Panc1 (cell line): Measurements from ENCODE around the gene CLRN3. TPM values are rescaled to one million over a fixed set of nuclear protein-coding genes. Genes with fewer than 3 reads are reported as not detected.

Source experiments
- ATAC-seq: fragments of 200-7000 bp; cut with Tn5 transposase; 2 replicates; pipeline ENCODE4 v1.9.1; 2020; ENCODE audit warnings: mild to moderate bottlenecking, moderate library complexity
- BruUV-seq: library from RNA; stranded (reverse); fragments of 400-500 nt; replicated peaks from 2 replicates; lab custom pipeline; 2021; lab: Mats Ljungman, UMichigan
- CTCF ChIA-PET: fragments of 300-600 bp; sonication (Branson Sonifier 250); formaldehyde crosslinking; loops from one replicate; lab custom pipeline; 2022; ENCODE audit warnings: antibody characterized with exemption; lab: Charles Lee
- POLR2A ChIA-PET: fragments of 300-600 bp; sonication (Branson Sonifier 250); formaldehyde crosslinking; loops from one replicate; lab custom pipeline; 2022; ENCODE audit warnings: antibody characterized with exemption; lab: Charles Lee
- DNase-seq: peaks from one replicate; pipeline ENCODE4 v3.0.0-alpha.2; 2010; ENCODE audit warnings: low read depth, low spot score
- H3K27ac ChIP-seq: 2 replicates; pipeline ENCODE4 v1.5.1; 2011; ENCODE audit warnings: mild to moderate bottlenecking, low read length, inconsistent platforms
- H3K27me3 ChIP-seq: fragments of 200-500 bp; sonication (Bioruptor generic); 2 replicates; pipeline ENCODE4 v1.6.0; 2014; ENCODE audit warnings: low read length, inconsistent platforms; ENCODE audit not compliant: control insufficient read depth, insufficient read depth
- H3K36me3 ChIP-seq: fragments of 200-500 bp; sonication (Bioruptor generic); 2 replicates; pipeline ENCODE4 v1.5.1; 2014; ENCODE audit warnings: inconsistent platforms, mild to moderate bottlenecking, low read length, moderate library complexity; ENCODE audit not compliant: control insufficient read depth, insufficient read depth
- H3K4me1 ChIP-seq: 2 replicates; pipeline ENCODE4 v1.5.1; 2011; ENCODE audit warnings: inconsistent platforms, mild to moderate bottlenecking, low read length, moderate library complexity; ENCODE audit not compliant: control insufficient read depth, insufficient read depth
- H3K4me3 ChIP-seq, 2 experiments: 2 replicates each; pipeline ENCODE4 v1.5.1; 2011 to 2012; ENCODE audit warnings: low read depth in 2 of 2, low read length in 2 of 2, mild to moderate bottlenecking in 2 of 2, inconsistent platforms in 1 of 2, moderate library complexity in 1 of 2
- H3K9me3 ChIP-seq: fragments of 200-500 bp; sonication (Bioruptor generic); 2 replicates; pipeline ENCODE4 v1.5.1; 2014; ENCODE audit warnings: low read depth, mild to moderate bottlenecking, inconsistent platforms, low read length, moderate library complexity; ENCODE audit not compliant: control insufficient read depth, insufficient read depth
- POLR2AphosphoS5 ChIP-seq: IDR thresholded peaks from 2 replicates; pipeline ENCODE4 v1.6.1; 2012; ENCODE audit warnings: mild to moderate bottlenecking, low read depth, low read length, moderate library complexity
- SIN3A ChIP-seq: IDR thresholded peaks from 2 replicates; pipeline ENCODE4 v1.6.1; 2012; ENCODE audit warnings: low read depth, mild to moderate bottlenecking, low read length, moderate library complexity, borderline replicate concordance; ENCODE audit not compliant: insufficient read depth
- TCF7L2 ChIP-seq: IDR thresholded peaks from 2 replicates; pipeline ENCODE4 v1.6.1; 2011; ENCODE audit warnings: mild to moderate bottlenecking, low read depth, low read length, inconsistent platforms
- in situ Hi-C: cut with HindIII; loops from 2 replicates; pipeline ENCODE4 v1.10.0; 2016; ENCODE audit warnings: low sequenced_read_pairs, low pct_unique_long_range_greater_than_20kb
- intact Hi-C: fragments of 100-400 bp; cut with micrococcal nuclease; formaldehyde crosslinking; loops from one replicate; pipeline ENCODE4 v1.10.0; 2022; ENCODE audit not compliant: unreplicated experiment
- total RNA-seq: library from RNA; stranded (reverse); gene quantifications from one replicate; pipeline ENCODE4 v1.2.1, GENCODE V29; 2021; ENCODE audit not compliant: unreplicated experiment
- TF ChIP-seq, protein P1 (sequence below), 2 experiments: IDR thresholded peaks; 2 replicates each; pipeline ENCODE4 v1.6.1; 2011 to 2012; ENCODE audit warnings: low read depth in 2 of 2, control low read depth in 1 of 2, low read length in 1 of 2, mild to moderate bottlenecking in 1 of 2, moderate library complexity in 1 of 2; ENCODE audit not compliant: insufficient read depth in 1 of 2
- TF ChIP-seq, protein P2 (sequence below): fragments of 450-650 bp; IDR thresholded peaks from 2 replicates; pipeline ENCODE4 v1.5.1; 2017; ENCODE audit warnings: mild to moderate bottlenecking

The CLRN3 gene
- total RNA-seq, 1 experiment from 2014 or later, result not detected

DNA sequence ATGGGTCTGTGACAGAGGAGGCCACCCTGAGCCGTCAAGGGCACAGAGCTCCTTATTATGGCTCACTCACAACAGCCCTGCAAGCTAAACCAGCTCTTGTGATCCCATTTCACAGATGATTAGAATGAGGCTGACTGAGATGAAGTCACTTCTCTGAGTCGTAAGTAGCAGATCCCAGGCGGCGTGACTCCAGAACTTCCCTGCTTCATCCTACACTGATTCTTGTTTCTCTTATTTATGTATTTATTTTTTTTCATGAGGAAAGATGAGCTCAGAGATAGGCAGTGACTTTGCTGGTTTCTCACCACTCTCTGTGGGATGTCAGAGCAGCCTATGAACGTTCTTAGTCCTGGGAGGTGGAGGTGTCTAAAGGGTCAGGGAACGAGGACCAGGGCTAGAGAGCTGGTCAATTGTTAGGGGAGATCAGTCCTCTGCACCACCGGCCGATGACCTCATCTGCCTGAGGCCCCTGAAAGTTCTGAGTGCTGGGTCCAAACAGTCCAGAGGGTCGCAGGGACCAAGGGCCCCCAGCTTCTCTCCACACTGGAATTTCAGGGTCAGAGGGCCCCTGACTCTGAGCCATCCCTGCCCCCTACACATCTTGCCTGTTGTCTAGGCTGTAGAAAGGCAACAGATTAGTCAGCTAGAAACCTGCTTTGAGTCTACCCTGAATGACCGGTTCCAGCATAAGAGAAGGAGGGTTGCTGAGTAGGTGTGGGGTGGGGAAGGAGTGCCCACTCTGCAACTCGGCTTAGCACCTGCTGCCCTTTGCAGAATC lies 17.9 kb downstream of the CLRN3 start:
- no peak for ATAC-seq
- BruUV-seq, result no TSS peak
- no peaks in the 10 kb centered on the region for H3K9me3 ChIP-seq
- H3K27me3 ChIP-seq, result peaks cover 27% of the 10 kb centered on the region
- H3K27ac ChIP-seq, result no peak overlapping the region
- no peak for DNase-seq
- TF ChIP-seq, protein P1, sequence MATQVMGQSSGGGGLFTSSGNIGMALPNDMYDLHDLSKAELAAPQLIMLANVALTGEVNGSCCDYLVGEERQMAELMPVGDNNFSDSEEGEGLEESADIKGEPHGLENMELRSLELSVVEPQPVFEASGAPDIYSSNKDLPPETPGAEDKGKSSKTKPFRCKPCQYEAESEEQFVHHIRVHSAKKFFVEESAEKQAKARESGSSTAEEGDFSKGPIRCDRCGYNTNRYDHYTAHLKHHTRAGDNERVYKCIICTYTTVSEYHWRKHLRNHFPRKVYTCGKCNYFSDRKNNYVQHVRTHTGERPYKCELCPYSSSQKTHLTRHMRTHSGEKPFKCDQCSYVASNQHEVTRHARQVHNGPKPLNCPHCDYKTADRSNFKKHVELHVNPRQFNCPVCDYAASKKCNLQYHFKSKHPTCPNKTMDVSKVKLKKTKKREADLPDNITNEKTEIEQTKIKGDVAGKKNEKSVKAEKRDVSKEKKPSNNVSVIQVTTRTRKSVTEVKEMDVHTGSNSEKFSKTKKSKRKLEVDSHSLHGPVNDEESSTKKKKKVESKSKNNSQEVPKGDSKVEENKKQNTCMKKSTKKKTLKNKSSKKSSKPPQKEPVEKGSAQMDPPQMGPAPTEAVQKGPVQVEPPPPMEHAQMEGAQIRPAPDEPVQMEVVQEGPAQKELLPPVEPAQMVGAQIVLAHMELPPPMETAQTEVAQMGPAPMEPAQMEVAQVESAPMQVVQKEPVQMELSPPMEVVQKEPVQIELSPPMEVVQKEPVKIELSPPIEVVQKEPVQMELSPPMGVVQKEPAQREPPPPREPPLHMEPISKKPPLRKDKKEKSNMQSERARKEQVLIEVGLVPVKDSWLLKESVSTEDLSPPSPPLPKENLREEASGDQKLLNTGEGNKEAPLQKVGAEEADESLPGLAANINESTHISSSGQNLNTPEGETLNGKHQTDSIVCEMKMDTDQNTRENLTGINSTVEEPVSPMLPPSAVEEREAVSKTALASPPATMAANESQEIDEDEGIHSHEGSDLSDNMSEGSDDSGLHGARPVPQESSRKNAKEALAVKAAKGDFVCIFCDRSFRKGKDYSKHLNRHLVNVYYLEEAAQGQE (IDR thresholded peaks at IDR 0.05; ENCODE audit: insufficient read depth in 1 of 2, low read depth in 2 of 2, low read length in 1 of 2), result no peak
- no peak for TF ChIP-seq SIN3A
- TF ChIP-seq POLR2AphosphoS5, result no peak
- TF ChIP-seq, protein P2, sequence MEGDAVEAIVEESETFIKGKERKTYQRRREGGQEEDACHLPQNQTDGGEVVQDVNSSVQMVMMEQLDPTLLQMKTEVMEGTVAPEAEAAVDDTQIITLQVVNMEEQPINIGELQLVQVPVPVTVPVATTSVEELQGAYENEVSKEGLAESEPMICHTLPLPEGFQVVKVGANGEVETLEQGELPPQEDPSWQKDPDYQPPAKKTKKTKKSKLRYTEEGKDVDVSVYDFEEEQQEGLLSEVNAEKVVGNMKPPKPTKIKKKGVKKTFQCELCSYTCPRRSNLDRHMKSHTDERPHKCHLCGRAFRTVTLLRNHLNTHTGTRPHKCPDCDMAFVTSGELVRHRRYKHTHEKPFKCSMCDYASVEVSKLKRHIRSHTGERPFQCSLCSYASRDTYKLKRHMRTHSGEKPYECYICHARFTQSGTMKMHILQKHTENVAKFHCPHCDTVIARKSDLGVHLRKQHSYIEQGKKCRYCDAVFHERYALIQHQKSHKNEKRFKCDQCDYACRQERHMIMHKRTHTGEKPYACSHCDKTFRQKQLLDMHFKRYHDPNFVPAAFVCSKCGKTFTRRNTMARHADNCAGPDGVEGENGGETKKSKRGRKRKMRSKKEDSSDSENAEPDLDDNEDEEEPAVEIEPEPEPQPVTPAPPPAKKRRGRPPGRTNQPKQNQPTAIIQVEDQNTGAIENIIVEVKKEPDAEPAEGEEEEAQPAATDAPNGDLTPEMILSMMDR, result no peak
- no peak for TF ChIP-seq TCF7L2
- in situ Hi-C loops, result no loop called here
- H3K4me1 ChIP-seq, result no peaks in the 10 kb centered on the region
- POLR2A ChIA-PET, result no interaction called here
- CTCF ChIA-PET, result no interaction called here
- H3K36me3 ChIP-seq, result no peaks in the 10 kb centered on the region
- H3K4me3 ChIP-seq, result no peak overlapping the region
- intact Hi-C loops, result no loop called here

DNA sequence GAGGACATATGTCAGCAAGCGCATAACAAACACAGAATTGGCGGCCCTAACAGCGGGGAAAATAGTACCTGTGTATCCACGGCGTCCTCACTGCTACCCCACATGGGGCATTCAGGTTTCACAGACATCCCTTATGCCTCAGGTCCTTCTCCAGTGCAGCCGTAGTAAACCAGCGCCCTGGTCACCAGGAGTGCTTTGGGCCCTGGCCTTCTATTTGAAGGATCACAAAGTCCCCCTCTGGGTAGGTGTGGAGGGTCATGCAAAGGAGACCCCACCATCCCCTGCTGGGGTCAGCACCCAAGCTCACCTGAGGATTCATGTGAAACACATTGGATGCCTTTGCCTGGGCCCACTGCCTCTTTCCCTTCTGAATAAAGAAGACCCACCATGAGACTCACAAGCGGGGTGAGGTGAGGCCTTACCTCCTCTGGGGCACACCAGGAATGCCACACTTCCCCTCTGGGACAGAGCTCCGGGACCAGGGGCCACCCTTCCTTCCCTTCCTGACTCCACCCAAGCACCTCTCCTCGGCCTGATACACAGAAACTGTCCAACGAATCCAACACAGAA lies 18.8 kb downstream of the CLRN3 start:
- in situ Hi-C loops (no loop called here), intact Hi-C loops (no loop called here)
- ChIA-PET POLR2A (no interaction called here), CTCF (no interaction called here)
- Histone ChIP-seq H3K9me3 (no peaks in the 10 kb centered on the region; the same call in 1 of the 2 replicates), H3K4me1 (no peaks in the 10 kb centered on the region), H3K36me3 (no peaks in the 10 kb centered on the region), H3K4me3 (no peak overlapping the region), H3K27me3 (peaks cover 27% of the 10 kb centered on the region), H3K27ac (no peak overlapping the region)
- ATAC-seq (no peak), DNase-seq (no peak)
- BruUV-seq, result no TSS peak
- TF ChIP-seq, protein P1 (IDR thresholded peaks at IDR 0.05; ENCODE audit: insufficient read depth in 1 of 2, low read depth in 2 of 2, low read length in 1 of 2), result no peak
